ENCODE results near the gene PRSS22. TPM values are rescaled to one million over a fixed set of nuclear protein-coding genes. Genes with fewer than 3 reads are reported as not detected.

Gene PRSS22
- polyA plus RNA-seq, 1 donor (not counting 4 experiments of a cell fraction or from before 2014, with no cell fraction given) = 2.2 TPM

DNA sequence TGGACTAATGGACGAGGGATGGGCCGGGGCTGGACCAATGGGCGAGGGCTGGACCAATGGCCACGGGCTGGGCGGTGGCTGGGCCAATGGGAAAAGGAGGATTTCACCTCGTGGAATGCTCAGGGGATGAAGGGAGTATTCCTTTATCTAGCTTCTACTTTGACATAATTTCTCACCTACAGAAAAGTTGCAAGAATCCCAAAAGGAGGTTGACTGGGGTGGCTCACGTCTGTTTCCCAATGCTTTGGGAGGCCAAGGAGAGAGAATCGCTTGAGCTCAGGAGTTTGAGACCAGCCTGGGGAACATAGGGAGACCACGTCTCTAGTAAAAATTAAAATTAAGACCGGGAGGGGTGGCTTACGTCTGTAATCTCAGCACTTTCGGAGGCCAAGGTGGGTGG is 48.0 kb upstream of the PRSS22 start:
- dilution Hi-C loops (cut with MboI; ENCODE audit: extremely low pct_ligation_motif_present, low sequenced_read_pairs) = no loop called here
- H3K36me3 ChIP-seq (ENCODE audit: control insufficient read depth in 2 of 2, extremely low read depth in 1 of 2, insufficient read depth in 2 of 2, low read length in 2 of 2) = no peaks in the 10 kb centered on the region
- no peaks in the 10 kb centered on the region for H3K9me1 ChIP-seq (ENCODE audit: control insufficient read depth, extremely low read depth, insufficient read depth, low read length)
- H3K79me2 ChIP-seq (ENCODE audit: control insufficient read depth, insufficient read depth, low read length) = no peaks in the 10 kb centered on the region
- H3K27ac ChIP-seq (ENCODE audit: control insufficient read depth, insufficient read depth, low read length) = peak overlapping the region; percentile 13
- TF ChIP-seq EZH2 (IDR thresholded peaks at IDR 0.05; ENCODE audit: low read length) = no peak
- no peak for TF ChIP-seq CTCF (optimal IDR thresholded peaks at IDR 0.05 in 1 of 3, IDR thresholded peaks at IDR 0.05 in 1 of 3, conservative IDR thresholded peaks at IDR 0.05 in 1 of 3; ENCODE audit: extremely low read depth in 1 of 3, insufficient read depth in 2 of 3, low read length in 3 of 3)
- H3K9ac ChIP-seq (ENCODE audit: control insufficient read depth, extremely low read depth, insufficient read depth, low read length) = no peak overlapping the region
- DNase-seq (ENCODE audit: low read depth, low spot score) = no peak
- H3K4me3 ChIP-seq (ENCODE audit: control insufficient read depth in 2 of 3, extremely low read depth in 1 of 3, insufficient read depth in 2 of 3, low read depth in 1 of 3, low read length in 3 of 3) = no peak overlapping the region
- FAIRE-seq = no peak
- H2AFZ ChIP-seq (ENCODE audit: control insufficient read depth, low read length) = no peak overlapping the region
- H3K4me2 ChIP-seq (ENCODE audit: control insufficient read depth, extremely low read depth, insufficient read depth, low read depth, low read length) = peak overlapping the region; percentile 64
- H3K9me3 ChIP-seq (ENCODE audit: control insufficient read depth, low read depth, low read length) = no peaks in the 10 kb centered on the region
- peaks cover 11% of the 10 kb centered on the region for H3K4me1 ChIP-seq (ENCODE audit: control insufficient read depth, extremely low read depth, insufficient read depth, low read length)
- no peaks in the 10 kb centered on the region for H3K27me3 ChIP-seq (ENCODE audit: control insufficient read depth, extremely low read depth, insufficient read depth, low read length)
- H4K20me1 ChIP-seq (ENCODE audit: control insufficient read depth, extremely low read depth, insufficient read depth, low read length) = no peaks in the 10 kb centered on the region

DNA sequence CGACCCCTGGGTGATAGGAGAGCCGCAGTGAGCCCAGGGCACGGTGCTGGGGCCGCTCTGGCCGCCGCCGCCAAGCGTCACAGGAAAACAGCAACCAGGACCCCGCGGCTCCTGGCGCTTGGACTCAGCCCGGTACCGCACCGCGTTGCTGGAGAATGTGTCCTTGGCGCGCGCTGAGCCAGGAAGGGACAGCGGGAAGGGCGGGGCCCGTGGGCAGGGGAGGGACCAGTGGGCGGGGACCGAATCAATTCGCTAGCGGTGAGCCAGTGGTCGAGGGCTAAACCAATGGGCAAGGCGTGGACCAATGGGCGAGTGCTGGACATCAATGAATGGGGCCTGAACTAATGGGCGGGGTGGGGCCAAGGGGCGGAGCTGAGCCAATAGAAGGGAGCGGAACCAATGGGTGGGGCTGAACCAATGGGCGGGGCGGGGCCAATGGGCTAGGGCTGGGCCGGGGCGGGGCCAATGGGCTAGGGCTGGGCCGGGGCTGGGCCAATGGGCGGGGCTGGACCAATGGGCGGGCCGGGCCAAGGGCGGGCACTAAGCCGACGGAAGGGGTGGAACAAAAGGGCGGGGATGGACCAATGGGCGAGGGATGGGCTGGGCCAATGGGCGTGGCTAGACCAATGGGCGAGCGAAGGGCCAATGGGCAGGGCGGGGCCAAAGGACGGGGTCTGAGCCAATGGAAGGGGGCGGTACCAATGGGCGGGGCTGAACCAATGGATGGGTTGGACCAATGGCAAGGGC is 47.4 kb upstream of the PRSS22 start:
- no peaks in the 10 kb centered on the region for H3K36me3 ChIP-seq (ENCODE audit: control insufficient read depth in 2 of 2, extremely low read depth in 1 of 2, insufficient read depth in 2 of 2, low read length in 2 of 2)
- peak overlapping the region; percentile 5 for H2AFZ ChIP-seq (ENCODE audit: control insufficient read depth, low read length)
- H3K4me1 ChIP-seq (ENCODE audit: control insufficient read depth, extremely low read depth, insufficient read depth, low read length) = peaks cover 11% of the 10 kb centered on the region
- FAIRE-seq (peak; percentile 79), DNase-seq (ENCODE audit: low read depth, low spot score) (peak; percentile 98)
- TF ChIP-seq EZH2 (IDR thresholded peaks at IDR 0.05; ENCODE audit: low read length) = no peak
- H3K27me3 ChIP-seq (ENCODE audit: control insufficient read depth, extremely low read depth, insufficient read depth, low read length) = no peaks in the 10 kb centered on the region
- no peaks in the 10 kb centered on the region for H3K79me2 ChIP-seq (ENCODE audit: control insufficient read depth, insufficient read depth, low read length)
- H3K9ac ChIP-seq (ENCODE audit: control insufficient read depth, extremely low read depth, insufficient read depth, low read length) = peak overlapping the region; percentile 86
- peak overlapping the region; percentile 81 for H3K4me2 ChIP-seq (ENCODE audit: control insufficient read depth, extremely low read depth, insufficient read depth, low read depth, low read length)
- dilution Hi-C loops (cut with MboI; ENCODE audit: extremely low pct_ligation_motif_present, low sequenced_read_pairs) = no loop called here
- no peaks in the 10 kb centered on the region for H3K9me3 ChIP-seq (ENCODE audit: control insufficient read depth, low read depth, low read length)
- no peaks in the 10 kb centered on the region for H4K20me1 ChIP-seq (ENCODE audit: control insufficient read depth, extremely low read depth, insufficient read depth, low read length)
- H3K9me1 ChIP-seq (ENCODE audit: control insufficient read depth, extremely low read depth, insufficient read depth, low read length) = no peaks in the 10 kb centered on the region
- H3K4me3 ChIP-seq (ENCODE audit: control insufficient read depth in 2 of 3, extremely low read depth in 1 of 3, insufficient read depth in 2 of 3, low read depth in 1 of 3, low read length in 3 of 3) = peak overlapping the region; percentile 67 to 94 (median 75)
- peak overlapping the region; percentile 59 for H3K27ac ChIP-seq (ENCODE audit: control insufficient read depth, insufficient read depth, low read length)

GRCh38 chr16:2904922-2905240 is 46.9 kb upstream of the PRSS22 start:
- Histone ChIP-seq H3K9ac (ENCODE audit: control insufficient read depth, extremely low read depth, insufficient read depth, low read length) (peak overlapping the region; percentile 86), H3K4me1 (ENCODE audit: control insufficient read depth, extremely low read depth, insufficient read depth, low read length) (peaks cover 11% of the 10 kb centered on the region), H2AFZ (ENCODE audit: control insufficient read depth, low read length) (peak overlapping the region; percentile 5), H3K27me3 (ENCODE audit: control insufficient read depth, extremely low read depth, insufficient read depth, low read length) (no peaks in the 10 kb centered on the region), H3K9me1 (ENCODE audit: control insufficient read depth, extremely low read depth, insufficient read depth, low read length) (no peaks in the 10 kb centered on the region), H3K4me2 (ENCODE audit: control insufficient read depth, extremely low read depth, insufficient read depth, low read depth, low read length) (peak overlapping the region; percentile 81), H3K36me3 (ENCODE audit: control insufficient read depth in 2 of 2, extremely low read depth in 1 of 2, insufficient read depth in 2 of 2, low read length in 2 of 2) (no peaks in the 10 kb centered on the region), H3K4me3 (ENCODE audit: control insufficient read depth in 2 of 3, extremely low read depth in 1 of 3, insufficient read depth in 2 of 3, low read depth in 1 of 3, low read length in 3 of 3) (peak overlapping the region; percentile 67 to 94 (median 75)), H3K79me2 (ENCODE audit: control insufficient read depth, insufficient read depth, low read length) (no peaks in the 10 kb centered on the region), H3K27ac (ENCODE audit: control insufficient read depth, insufficient read depth, low read length) (peak overlapping the region; percentile 59), H3K9me3 (ENCODE audit: control insufficient read depth, low read depth, low read length) (no peaks in the 10 kb centered on the region), H4K20me1 (ENCODE audit: control insufficient read depth, extremely low read depth, insufficient read depth, low read length) (no peaks in the 10 kb centered on the region)
- DNase-seq (ENCODE audit: low read depth, low spot score) (no peak), FAIRE-seq (no peak)
- dilution Hi-C loops (cut with MboI; ENCODE audit: extremely low pct_ligation_motif_present, low sequenced_read_pairs) = no loop called here
- TF ChIP-seq CTCF (optimal IDR thresholded peaks at IDR 0.05 in 1 of 3, IDR thresholded peaks at IDR 0.05 in 1 of 3, conservative IDR thresholded peaks at IDR 0.05 in 1 of 3; ENCODE audit: extremely low read depth in 1 of 3, insufficient read depth in 2 of 3, low read length in 3 of 3) (no peak), EZH2 (IDR thresholded peaks at IDR 0.05; ENCODE audit: low read length) (no peak)
